HCEC 1CT (cell line): ENCODE results near the gene DZANK1.
"Not testable (repeated sequence)": the region's sequence is repeated elsewhere in the genome, so short reads cannot be mapped to it uniquely, and the experiment has no call there.

Experiments used
- DNase-seq: peaks from one replicate; pipeline ENCODE4 v3.0.0-alpha.2; 2017

DZANK1 gene

DNA sequence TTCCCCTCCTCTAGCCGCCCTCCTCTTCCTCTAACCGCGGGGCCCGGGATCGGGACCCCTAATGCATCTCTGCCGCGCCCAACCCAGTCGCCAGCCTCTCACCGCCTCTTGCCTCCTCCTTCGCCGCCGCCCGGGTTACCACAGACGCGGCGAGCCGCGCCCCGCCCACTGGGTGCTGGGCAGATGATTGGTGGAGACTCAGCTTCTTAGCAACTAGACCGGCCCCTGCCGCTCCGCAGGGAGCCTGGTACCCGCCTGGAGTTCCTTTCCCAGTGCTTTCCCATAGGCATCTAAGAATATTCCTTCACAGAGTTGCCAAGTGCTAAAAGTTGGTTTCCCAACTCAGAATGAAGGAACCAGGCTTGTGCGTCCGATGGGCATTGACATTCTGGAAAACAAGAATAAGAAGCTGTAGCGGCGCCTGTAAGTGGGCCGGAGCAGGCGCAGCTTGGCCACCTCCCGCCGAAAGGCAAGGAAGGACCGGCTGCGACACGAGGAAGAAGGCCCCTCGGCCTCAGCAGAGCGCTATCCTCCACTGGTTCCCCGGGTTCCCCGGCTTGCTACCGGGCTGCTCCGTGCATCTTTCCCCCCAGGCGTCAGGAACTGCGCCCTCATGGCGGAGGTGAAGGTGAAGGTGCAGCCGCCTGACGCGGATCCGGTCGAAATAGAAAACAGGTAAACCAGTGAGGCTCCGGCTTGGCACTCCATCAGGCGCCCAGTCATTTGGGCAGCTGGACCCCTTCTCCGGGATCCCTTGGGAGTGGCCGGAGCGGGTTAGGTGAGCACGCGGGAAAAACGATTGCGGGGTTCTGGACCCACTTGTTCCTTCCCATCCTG, at the start of gene DZANK1, which contains the start of gene POLR3F:
TSS of gene DZANK1 (minus strand) at position 137 of the 837 bp plus-strand sequence. CDS start 1,672 bp downstream, outside the sequence.
TSS of gene POLR3F (plus strand) at position 497 of the 837 bp plus-strand sequence. CDS start at position 614, 117 bp downstream.
- DNase-seq: peak; percentile 95

DNA sequence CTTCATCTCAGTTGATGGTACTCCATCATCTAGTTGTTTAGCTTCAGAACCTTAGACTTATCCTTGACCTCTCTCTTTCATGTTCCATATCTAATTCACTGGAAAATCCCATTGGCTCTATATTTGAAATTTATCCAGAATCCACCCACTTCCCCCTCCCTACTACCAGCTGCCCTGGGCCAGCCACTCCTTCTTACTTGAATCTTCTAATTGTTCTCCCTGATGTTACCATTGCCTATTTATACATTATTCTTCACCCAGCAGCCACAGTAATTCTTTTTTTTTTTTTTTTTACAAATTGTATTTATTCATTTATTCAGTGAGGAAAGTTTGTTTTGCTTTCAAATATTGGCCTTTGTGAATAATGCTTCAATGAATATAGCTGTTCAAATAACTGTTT, 49.1 kb upstream of the DZANK1 start:
- no peak for DNase-seq

DNA sequence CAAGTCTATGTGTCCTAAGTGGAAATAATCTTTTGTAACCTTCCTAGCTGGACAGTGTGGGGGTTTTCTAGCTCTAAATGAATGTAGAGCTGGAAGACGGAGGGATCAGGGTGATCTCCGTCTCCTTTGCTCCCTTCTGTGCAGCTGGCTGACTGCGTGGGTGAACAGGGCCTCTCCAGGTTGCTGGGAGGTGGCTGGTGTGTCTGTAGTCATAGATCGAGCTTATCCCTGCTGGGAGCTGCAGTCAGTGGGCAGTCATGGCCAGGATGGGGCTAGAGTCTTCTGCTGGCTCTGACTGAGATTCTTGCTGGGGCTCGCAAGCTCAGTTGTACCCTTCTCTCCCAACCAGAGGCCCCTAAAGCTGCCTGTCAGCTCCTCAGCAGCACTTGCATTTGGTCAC, 47.3 kb upstream of the DZANK1 start:
- no peak for DNase-seq

DNA sequence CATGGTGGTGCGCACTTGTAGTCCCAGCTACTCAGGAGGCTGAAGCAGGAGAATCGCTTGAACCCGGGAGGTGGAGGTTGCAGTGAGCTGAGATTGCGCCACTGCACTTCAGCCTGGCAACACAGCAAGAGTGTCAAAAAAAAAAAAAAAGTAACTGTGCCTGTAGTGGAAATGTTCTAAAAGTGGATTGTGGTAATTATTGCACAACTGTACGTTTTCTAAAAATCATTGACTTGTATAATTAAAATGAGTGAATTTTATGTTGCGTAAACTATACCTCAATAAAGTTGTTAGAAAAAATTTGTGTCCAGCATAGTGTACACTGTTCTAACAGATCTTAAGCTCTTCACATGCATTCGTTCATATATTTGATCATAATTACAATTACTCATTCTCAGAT, 46.4 kb upstream of the DZANK1 start:
- DNase-seq: no peak

DNA sequence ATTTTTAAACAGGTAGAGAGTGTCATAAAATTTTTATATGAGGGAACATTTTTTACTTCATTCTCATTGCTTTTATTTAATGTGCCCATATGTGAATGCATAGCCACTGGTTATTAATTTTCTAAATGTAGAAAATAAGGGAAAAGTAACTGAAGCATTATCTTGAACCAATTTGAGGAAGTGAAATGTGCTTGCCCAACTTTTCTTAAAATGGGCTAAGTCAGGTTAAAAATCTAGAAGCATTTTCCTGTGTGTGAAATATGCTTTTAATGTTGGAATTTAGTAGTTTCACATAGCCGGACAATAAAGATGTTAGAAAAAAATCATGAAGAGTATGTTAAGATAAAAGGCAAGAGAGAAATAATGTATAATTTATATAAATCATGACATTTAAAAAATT, 44.7 kb upstream of the DZANK1 start:
- DNase-seq: no peak

DNA sequence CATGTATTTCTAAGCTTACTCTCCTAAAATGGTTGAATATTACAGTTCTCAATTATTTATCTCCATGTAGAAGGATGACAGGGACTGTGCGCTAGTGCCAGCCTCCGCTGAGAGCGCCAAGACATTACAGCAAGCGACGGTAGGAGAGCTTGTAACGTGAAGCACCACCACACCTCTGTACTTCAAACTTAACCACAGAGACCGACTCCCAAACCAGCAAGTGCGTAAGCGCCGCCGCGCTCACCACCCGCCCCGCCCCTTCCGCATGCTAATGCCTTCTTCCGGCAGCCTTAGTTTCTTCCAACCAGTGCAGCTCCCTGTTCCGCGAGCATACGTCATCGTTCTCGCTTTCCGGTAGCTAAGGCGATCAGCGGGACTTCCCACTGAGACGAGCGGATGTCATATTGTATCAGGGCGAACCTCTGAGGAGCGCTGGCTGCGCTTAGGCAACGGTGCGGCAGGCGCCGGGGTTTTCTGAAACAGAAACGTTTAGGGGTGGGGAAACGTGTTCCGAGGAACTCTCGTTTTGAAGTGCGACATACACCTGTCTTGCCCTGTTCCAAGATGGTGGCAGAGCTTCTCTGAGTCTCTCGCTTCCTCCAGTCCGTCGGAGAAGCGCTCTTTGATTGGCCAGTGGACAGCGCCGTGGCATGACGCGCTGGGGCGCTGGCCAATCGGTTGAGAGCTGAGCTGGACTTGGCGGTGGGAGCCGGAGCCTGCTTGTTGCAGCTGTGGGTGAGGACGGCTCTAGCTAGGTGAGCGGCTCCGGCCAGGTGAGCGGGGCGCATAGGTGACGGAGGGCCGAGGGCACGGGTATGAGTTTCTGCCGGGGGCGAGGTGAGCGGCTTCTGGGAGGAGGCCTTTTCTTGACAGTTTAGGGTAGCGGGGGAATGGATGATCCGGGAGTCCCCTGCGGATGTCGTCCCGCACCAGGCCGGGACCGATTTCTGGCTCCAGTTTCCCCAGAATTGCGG, 40.7 kb upstream of the DZANK1 start, which contains the start of gene SEC23B:
TSS of gene SEC23B (plus strand) at position 723 of the 974 bp plus-strand sequence. CDS start 2,896 bp downstream, outside the sequence.
- DNase-seq: peak; percentile 97

DNA sequence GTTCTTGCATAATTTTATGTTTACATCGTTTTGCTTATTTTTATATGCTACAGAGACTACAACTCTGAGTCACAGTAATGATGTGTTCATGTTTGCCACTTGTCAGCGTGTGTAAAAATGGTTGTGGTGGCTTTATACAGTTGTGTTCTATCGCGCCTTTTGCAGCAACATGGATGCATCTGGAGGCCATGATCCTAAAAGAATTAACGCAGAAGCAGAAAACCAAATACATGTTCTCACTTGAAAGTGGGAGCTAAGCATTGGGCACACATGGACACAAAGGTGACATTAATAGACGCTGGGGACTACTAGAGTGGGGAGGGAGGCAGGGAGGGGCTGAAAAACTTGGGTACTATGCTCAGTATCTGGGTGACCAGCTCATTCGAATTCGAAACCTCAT, 39.9 kb upstream of the DZANK1 start:
- no peak for DNase-seq

DNA sequence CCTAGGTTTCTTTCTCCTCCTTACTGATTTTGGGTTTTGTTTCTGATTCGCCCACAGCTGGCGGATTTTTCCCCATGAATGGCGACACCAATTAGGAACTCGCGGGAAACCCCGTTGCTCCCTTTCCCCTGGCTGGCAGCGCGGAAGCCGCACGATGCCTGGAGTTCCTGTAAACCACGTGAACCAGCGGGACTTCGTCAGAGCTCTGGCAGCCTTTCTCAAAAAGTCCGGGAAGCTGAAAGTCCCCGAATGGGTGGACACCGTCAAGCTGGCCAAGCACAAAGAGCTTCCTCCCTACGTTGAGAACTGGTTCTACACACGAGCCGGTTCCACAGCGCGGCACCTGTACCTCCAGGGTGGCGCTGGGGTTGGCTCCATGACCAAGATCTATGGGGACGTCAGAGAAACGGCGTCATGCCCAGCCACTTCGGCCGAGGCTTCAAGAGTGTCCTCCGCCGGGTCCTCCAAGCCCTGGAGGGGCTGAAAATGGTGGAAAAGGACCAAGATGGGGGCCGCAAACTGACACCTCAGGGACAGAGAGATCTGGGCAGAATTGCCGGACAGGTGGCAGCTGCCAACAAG, 37.7 kb upstream of the DZANK1 start:
- DNase-seq: no peak

DNA sequence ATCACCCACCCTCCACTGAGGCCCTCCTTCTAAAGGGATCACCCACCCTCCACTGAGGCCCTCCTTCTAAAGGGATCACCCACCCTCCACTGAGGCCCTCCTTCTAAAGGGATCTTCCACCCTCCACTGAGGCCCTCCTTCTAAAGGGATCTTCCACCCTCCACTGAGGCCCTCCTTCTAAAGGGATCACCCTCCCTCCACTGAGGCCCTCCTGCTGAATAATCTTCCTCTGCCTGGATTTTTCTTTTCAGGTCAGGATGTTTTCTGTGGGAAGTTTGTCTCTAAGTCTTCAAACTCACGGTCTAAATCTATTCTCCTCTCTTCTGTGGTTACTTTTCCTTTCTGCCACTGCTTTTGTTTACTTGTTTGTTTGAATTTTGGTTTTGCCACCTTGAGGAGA, 34.8 kb upstream of the DZANK1 start:
- not testable (repeated sequence) for DNase-seq

DNA sequence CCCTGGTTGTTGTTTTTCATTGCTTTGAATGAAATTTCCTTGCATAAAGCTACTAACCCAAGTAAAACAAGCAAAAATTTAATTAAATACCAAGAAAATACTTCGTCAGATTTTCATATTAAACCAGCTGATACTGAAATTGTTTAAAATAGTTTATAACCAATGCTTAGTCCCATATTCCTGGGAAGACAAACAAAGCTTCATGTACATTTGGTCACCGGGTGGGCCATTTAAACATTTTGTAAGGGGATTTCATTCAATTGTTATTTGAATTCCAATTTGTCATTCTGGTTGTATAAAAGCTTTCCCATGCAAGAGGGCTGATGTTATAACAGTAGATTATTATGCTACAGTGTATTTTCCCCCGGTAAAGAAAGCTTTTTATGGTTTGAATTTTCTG, 30.8 kb upstream of the DZANK1 start:
- no peak for DNase-seq

DNA sequence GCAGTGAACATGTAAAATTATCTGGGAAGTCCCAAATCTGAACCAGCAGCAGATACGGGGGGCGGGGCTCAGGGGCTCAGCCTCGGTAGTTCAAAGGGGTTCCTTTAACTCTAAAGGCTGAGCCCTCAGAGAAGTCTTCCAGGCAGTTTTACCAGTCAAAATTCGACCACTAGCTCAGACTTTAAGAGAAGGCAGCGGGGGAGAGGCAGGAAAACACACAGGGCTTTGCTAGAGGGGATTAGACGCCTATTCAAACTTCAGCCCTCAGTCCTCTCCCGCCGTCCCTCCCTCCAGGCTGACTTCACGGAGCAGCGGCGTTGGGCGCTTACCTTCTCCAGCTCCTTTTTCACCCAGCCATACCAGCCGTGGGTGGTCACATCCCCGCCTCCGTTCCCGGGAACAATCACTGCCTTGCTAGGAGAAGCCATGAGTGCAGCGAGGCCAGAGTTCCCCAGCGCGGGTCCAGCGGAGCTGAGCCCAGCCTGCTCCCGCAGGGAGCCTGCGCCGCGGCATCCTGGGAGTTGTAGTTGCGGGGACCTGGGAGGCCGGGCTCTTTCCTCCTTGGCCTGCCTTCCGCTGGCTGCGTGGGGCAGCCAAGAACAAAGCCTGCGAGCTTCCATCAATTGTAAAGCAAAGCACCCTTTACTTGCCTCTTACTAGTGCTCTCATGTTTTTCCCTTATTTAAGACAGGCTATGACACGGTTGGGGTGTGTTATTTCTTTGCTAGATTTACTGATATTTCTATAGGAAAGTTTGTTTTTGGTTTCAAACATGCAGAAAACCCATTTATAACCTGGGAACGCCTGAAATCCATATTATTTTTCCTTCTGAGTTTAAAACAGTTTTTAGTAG, 30.1 kb upstream of the DZANK1 start, which contains the start of gene RBBP9:
TSS of gene RBBP9 (minus strand) at position 486 of the 853 bp plus-strand sequence. CDS start at position 428, 58 bp downstream.
- peak; percentile 80 for DNase-seq

DNA sequence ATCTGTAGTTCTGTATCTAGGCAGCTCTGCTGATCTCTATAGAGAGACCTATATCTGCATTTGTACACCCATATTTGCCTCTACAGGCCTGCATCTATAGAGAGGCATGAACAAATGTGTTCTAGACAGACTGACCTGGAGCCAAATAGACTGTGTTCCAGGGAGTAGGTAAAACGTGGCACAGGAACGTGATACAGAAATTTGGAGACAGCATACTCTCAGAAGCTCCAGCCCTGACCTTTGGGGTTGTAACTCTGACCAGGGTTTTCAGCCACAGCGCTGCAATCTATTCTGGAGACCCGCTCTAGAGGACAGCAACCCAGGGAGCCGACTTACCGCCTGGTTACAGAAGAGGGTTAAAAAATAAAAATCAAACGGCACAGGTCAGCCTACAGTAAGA, 29.2 kb upstream of the DZANK1 start:
- DNase-seq: no peak

DNA sequence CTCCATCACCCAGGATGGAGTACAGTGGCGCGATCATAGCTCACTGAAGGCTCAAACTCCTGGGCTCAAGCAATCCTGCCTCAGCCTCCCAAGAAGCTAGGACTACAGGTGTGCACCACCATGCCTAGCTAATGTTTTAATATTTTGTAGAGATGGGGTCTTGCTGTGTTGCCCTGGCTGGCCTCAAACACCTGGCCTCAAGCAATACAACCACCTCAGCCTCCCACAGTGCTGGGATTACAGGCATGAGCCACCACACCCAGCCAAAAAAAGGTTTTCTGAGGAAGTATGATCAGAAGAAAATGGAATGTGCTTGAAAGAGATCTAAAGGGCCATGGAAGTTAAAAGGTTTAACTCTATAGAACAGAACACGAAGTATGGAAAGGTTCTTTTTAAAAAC, 21.5 kb upstream of the DZANK1 start:
- DNase-seq: no peak

DNA sequence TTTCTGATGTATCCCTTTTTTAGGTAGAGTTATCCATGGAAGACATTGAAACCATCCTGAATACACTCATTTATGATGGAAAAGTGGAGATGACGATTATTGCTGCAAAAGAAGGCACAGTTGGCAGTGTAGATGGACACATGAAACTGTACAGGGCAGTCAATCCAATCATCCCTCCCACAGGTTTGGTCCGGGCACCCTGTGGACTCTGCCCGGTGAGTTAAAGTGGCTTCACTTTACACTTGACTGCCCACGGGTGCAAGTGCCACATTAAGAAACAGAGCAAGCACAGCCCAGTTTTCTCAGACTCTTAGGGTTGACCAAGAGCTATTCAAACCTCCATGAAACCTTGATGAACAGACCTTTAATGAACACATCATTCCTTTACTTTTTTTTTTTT, 14.8 kb upstream of the DZANK1 start:
- no peak for DNase-seq

DNA sequence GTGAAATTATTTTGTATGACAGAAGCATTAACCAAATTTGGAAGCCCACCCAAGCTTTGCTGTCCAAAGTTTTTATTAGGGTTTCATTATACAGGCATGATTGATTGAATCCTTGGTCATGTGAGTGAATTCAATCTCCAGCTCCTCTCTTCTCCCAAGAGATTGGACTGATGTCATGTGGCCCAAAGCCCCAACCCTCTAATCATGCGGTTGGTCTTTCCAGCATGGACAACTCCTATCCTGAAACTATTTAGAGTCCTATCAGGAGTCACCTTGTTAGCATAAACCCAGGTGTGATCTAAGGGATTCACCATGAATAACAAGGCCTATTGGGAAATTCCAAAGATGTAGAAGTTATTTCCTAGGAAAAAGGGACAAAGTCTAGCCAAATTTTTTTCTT, 11.0 kb upstream of the DZANK1 start:
- no peak for DNase-seq

DNA sequence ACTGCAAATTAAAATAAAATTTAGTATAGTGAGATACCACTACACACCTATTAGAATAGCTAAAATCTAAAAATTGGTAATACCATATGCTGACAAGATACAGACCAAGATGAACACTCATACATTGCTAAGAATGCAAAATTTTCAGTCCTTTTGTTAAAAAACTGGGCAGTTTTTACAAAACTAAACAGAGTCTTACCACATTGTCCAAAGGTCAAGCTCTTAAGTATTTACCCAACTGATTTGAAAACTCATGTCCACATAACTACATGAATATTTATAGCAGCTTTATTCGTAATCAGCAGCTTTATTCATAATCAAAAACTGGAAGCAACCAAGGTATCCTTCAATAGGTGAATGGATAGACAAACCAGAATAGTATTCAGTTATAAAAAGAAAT, 10.4 kb upstream of the DZANK1 start:
- no peak for DNase-seq

DNA sequence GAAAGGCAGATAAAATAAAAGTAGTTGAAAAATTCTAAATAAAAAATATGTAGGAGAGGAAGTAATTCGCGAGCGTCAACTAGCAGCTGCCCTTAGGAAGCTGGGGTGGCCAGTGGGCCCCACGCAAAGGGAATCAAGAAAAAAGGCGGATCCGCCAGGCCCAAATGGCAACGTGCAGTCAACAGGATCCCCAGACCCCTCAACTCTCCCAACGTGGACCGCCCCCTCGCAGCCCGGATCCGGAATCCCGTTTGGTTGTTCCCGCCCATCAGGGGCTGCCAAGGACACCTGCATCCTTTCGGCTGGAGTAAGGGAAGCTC, 296 bp downstream of the DZANK1 start:
- no peak for DNase-seq

DNA sequence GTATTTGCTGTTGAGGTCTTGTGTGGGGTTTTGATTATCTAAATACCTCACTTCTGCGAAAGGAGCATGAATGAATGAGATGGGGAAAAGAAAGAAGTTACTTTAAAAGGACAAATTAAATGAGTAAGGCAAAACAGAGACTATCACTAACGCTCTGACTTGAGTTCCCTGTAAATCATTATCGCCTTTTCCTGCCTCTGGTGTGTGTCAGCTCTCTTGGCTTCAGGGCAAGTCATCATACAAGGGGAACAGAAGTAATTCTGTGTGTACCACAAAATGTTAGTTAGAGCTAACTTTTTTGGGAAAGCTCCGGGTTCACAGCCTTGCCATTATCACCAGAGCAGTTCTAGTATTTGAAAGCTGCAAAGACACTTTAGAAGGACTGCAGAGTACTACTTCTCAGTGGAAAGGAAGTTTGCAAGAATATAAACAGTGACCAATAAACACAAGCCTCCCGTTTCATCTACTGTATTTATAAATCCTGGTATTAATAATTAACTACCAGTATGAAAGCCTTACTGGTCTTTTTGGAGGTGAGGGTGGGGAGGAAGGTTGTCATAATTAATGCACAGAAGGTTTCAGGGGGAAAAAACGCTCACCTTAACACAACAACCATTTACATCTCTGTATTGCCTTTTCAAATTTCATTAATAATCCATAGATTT, 1.2 kb downstream of the DZANK1 start:
- DNase-seq: no peak

DNA sequence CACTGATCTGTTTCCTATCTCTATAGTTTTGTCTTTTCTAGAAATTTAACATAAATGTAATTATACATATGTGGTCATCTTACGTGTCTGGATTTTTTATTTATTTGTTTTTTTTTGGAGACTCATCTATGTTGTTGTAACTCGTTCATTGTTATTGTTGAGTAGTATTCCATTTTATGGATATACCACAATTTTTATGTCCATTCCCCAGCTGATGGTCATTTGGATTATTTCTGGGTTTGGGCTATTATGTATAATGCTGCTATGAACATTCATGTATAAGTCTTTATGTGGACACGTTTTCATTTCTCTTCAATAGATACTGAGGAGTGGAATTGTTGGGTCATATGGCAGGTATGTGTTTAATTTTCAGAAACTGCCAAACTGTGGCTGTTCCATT, 10.2 kb downstream of the DZANK1 start:
- DNase-seq: no peak

DNA sequence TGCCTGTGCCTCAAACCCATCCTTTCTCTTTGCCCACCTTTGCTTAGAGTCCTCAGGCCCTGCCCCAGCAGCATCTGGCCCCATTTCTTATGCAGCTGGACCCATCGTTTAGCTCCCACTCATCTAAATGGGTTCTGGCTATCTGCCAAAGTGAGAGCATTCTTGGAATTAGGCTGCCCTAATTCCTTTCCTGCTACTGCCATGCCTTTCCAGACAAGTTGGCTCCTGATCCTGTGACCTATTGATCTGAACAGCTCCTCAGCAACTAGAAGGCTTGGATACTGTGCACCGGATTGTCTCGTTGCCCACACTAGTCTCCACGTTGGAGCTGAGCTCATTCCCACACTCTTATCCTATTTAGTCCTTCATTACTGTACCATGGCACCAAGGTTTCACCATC, 22.9 kb downstream of the DZANK1 start:
- no peak for DNase-seq

DNA sequence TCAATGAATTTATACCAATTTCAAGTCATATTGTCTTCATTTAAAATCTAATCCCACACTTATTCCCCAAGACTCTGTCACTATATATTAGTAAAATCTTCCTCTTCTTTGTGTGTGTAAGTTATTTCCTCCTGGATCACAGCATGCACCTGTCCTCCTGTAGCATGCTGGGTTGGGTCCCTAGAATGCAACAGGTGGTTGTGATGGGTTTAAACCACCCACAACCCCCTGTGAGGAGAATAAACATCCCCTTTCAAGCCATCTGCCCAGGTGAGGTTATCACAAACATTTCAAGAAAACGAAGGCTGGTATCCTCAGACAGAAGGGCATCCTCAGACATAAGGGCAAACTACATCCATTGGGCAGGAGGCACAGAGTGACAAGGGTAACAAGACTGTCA, 26.4 kb downstream of the DZANK1 start:
- no peak for DNase-seq

DNA sequence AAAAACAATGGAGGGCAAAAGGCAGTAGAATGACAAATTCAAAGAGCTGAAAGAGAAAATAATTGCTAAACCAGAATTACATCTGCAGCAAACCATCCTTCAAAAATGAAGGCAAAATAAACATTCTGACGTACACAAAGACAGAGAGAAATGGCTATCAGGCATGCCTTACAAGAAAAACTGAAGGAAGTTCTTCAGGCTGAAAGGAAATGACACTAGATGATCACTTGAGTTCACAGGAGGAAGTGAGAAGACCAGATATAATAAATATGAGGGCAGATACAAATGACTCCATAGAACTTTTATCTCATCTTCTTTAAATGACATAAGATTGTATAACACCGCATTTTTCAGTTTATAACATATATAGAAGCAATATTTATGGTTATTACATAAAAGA, 30.0 kb downstream of the DZANK1 start:
- DNase-seq: no peak
